Right atrium auricular region (tissue), 2 donors: ENCODE data around the gene WDR82. TPM values are rescaled to one million over a fixed set of nuclear protein-coding genes. Genes with fewer than 3 reads are reported as not detected.

Source experiments
- DNase-seq: peaks from one replicate; pipeline ENCODE4 v3.0.0-alpha.2; 2019; ENCODE audit warnings: low spot score
- H3K27ac ChIP-seq, 2 donors: fragments of 200-600 bp; sonication (generic); 1 replicate in 1 of 2; 2 replicates in 1 of 2; pipeline ENCODE4 v1.5.1; 2016 to 2019
- H3K27me3 ChIP-seq, 2 donors: fragments of 200-600 bp; sonication (generic); one replicate each; pipeline versions ENCODE4 v1.5.1 to v1.6.0; 2017 to 2019
- H3K36me3 ChIP-seq: fragments of 200-600 bp; sonication (generic); one replicate; pipeline ENCODE4 v1.5.1; 2016
- H3K4me1 ChIP-seq, 2 donors: fragments of 200-600 bp; sonication (generic); one replicate each; pipeline versions ENCODE4 v1.5.1 to v1.6.0; 2017 to 2019
- H3K4me3 ChIP-seq, 2 donors: fragments of 200-600 bp; sonication (generic); 1 replicate in 1 of 2; 2 replicates in 1 of 2; pipeline ENCODE4 v1.5.1; 2017 to 2019; ENCODE audit warnings: mild to moderate bottlenecking in 1 of 2, moderate library complexity in 1 of 2
- H3K9me3 ChIP-seq, 2 donors: fragments of 200-600 bp; sonication (generic); one replicate each; pipeline ENCODE4 v1.5.1; 2019
- total RNA-seq, 2 donors: library from RNA; depleted of rRNA; stranded (reverse); fragments of >200 nt; gene quantifications; one replicate each; pipeline ENCODE4 v1.1.0, GENCODE V29; 2016
- TF ChIP-seq, protein P1 (sequence below), 2 donors: fragments of 200-600 bp; sonication (generic); IDR thresholded peaks; one replicate each; pipeline ENCODE4 v1.5.1; 2019; ENCODE audit warnings: antibody characterized with exemption in 2 of 2

The WDR82 gene
- total RNA-seq, 2 donors from 2014 or later = 43.2 to 43.8 TPM

DNA sequence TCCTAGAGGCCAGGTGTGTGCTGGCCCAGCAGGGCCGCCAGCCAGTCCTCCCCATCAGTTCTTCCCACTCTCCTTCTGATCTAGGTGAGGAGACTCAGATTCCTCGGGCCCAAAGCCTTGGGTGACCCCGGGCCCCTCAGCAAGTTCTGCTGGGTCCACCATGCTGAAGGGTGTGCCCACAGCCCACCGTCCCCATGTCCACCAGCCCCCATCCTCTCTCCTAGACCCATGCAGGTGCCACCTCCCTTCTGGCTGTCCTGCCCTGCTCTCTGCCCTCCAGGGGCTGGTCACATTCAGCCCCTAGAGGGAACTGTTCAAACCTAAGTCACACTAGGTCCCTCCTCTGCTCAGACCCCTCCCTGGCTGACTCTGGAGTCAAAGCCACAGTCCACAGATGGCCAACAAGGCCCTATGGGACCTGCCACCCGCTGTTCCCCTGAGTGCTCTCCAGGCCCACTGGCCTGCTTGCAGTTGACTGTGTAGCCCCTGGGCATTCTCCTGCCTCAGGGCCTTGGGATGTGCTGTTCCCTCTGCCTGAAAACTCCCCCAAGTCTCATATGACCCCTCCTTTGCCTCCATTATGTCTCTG lies 52.1 kb downstream of the WDR82 start:
- H3K9me3 ChIP-seq = no peaks in the 10 kb centered on the region
- no peak for DNase-seq
- H3K36me3 ChIP-seq = peaks cover 36% of the 10 kb centered on the region
- peaks cover 0 to 9% of the 10 kb centered on the region in 2 donors for H3K4me1 ChIP-seq
- TF ChIP-seq, protein P1, sequence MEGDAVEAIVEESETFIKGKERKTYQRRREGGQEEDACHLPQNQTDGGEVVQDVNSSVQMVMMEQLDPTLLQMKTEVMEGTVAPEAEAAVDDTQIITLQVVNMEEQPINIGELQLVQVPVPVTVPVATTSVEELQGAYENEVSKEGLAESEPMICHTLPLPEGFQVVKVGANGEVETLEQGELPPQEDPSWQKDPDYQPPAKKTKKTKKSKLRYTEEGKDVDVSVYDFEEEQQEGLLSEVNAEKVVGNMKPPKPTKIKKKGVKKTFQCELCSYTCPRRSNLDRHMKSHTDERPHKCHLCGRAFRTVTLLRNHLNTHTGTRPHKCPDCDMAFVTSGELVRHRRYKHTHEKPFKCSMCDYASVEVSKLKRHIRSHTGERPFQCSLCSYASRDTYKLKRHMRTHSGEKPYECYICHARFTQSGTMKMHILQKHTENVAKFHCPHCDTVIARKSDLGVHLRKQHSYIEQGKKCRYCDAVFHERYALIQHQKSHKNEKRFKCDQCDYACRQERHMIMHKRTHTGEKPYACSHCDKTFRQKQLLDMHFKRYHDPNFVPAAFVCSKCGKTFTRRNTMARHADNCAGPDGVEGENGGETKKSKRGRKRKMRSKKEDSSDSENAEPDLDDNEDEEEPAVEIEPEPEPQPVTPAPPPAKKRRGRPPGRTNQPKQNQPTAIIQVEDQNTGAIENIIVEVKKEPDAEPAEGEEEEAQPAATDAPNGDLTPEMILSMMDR (IDR thresholded peaks at IDR 0.05) = no peak
- no peaks in the 10 kb centered on the region for H3K27me3 ChIP-seq
- H3K27ac ChIP-seq = no peak overlapping the region
- H3K4me3 ChIP-seq = no peak overlapping the region

DNA sequence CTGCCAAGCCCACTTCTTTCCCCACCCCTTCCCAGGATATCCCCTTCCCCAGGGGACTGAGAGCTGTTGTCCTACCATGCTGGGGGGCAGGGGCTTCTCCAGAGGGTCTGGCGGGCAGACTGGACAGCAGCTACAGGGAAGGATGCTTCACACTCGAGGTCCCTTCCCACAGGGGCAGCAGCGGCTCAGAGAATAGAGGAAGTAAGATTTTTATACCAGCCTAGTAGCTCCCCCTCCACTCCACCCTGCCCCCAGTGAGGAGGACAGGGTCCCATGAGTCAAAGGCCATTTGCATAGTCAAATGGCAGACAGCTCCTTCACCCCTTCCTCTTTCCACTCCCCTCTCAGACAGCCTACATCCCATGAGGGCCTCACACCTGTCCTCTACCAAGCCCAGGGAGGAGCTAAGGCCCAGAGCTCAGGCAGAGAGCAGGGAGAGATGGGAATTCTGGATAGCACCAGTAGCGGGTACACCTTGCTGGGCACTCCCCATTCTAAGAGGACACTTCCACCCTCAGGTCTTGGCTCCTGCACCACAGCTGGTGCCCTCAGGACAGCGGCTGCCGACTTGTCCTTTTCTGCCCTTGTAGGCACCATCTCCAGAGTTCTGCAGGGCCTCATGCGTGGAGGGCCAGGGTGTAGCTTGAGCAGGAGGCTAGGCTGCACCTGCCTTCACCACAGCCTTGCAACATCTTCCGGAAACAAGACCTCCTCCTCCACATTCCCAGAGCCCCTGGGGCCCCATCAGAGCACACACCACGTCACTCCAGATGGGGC lies 52.8 kb downstream of the WDR82 start, which contains the start of gene TLR9:
TSS of gene TLR9 (minus strand) at position 194 of the 777 bp plus-strand sequence. CDS start at position 78, 116 bp downstream.
- no peaks in the 10 kb centered on the region for H3K27me3 ChIP-seq
- H3K9me3 ChIP-seq = no peaks in the 10 kb centered on the region
- H3K4me1 ChIP-seq = peaks cover 0 to 12% of the 10 kb centered on the region in 2 donors
- H3K27ac ChIP-seq = no peak within 1 kb of the TSS
- H3K4me3 ChIP-seq = no peak within 1 kb of the TSS
- TF ChIP-seq, protein P1 (IDR thresholded peaks at IDR 0.05) = no peak
- no peak for DNase-seq
- peaks cover 29% of the 10 kb centered on the region for H3K36me3 ChIP-seq

DNA sequence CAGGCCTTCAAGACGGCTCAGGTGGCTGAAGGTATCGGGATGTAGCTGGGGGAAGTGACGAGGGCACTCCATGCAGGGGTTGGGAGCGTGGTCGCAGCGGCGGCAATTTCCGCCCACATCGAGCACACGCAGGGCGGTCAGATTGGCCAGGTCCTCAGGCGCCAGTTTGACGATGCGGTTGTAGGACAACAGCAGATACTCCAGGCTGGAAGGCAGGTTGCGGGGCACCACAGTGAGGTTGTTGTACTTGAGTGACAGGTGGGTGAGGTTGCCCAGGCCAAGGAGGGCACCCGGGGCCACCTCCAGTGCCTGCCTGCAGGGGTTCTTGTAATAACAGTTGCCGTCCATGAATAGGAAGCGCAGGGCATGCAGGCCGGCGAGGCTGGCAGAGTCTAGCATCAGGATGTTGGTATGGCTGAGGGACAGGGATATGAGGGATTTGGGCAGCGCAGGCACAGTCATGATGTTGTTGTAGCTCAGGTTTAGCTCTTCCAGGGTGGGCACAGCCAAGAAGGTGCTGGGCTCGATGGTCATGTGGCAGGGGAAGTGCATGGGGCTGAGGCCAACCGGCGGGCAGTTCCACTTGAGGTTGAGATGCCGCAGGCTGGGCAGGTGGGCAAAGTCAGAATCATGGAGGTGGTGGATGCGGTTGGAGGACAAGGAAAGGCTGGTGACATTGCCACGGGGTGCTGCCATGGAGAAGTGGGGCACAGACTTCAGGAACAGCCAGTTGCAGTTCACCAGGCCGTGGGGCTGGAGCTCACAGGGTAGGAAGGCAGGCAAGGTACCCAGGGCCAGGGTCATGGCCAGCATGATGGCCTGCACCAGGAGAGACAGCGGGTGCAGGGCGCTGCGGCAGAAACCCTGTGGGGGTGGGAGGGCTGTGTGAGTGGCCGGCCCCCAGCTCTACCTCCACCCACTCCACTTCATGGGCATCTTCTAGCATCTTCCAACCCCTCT lies 54.7 kb downstream of the WDR82 start:
- H3K27me3 ChIP-seq = no peaks in the 10 kb centered on the region
- H3K4me1 ChIP-seq = peaks cover 0 to 31% of the 10 kb centered on the region in 2 donors
- TF ChIP-seq, protein P1 (IDR thresholded peaks at IDR 0.05) = no peak
- peaks cover 10% of the 10 kb centered on the region for H3K36me3 ChIP-seq
- no peaks in the 10 kb centered on the region for H3K9me3 ChIP-seq
- no peak for DNase-seq
- no peak overlapping the region for H3K27ac ChIP-seq
- H3K4me3 ChIP-seq = no peak overlapping the region

DNA sequence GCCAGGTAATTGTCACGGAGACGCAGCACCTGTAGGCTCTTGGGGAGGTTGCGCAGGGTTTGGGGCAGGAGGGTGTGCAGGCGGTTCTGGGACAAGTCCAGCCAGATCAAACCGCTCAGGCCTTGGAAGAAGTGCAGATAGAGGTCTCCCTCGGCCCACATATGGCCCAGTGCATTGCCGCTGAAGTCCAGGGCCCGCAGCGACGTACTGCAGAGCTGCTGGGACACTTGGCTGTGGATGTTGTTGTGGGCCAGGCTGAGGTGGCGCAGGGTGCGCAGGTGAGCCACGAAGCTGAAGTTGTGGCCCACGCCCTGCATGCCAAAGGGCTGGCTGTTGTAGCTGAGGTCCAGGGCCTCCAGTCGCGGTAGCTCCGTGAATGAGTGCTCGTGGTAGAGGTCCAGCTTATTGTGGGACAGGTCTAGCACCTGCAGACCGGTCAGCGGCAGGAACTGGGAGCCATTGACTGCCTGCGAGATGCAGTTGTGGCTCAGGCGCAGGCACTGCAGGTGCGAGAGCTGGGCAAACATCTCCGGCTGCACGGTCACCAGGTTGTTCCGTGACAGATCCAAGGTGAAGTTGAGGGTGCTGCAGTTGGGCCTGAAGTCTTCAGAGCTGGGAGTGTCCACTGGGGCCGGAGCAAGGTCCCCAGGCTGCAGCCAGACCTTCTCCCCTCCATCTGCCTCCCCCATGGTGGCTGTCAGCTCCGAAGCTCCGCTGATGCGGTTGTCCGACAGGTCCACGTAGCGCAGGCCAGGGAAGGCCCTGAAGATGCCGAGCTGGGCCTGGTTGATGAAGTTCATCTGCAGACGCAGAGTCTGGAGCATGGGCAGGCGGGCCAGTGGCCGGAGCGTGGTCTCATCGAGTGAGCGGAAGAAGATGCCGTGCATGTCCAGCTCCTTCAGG lies 55.9 kb downstream of the WDR82 start:
- DNase-seq = no peak
- H3K27ac ChIP-seq = no peak overlapping the region
- no peaks in the 10 kb centered on the region for H3K36me3 ChIP-seq
- H3K4me3 ChIP-seq = no peak overlapping the region
- TF ChIP-seq, protein P1 (IDR thresholded peaks at IDR 0.05) = no peak
- H3K27me3 ChIP-seq = no peaks in the 10 kb centered on the region
- no peaks in the 10 kb centered on the region for H3K9me3 ChIP-seq
- H3K4me1 ChIP-seq = peaks cover 0 to 40% of the 10 kb centered on the region in 2 donors
